Spleen (tissue), 11 donors: Measurements from ENCODE around the gene PP2D1. TPM values are rescaled to one million over a fixed set of nuclear protein-coding genes. Genes with fewer than 3 reads are reported as not detected.
"Not testable (repeated sequence)": the region's sequence is repeated elsewhere in the genome, so short reads cannot be mapped to it uniquely, and the experiment has no call there.

Experiments
- DNase-seq: peaks from one replicate; pipeline ENCODE4 v3.0.0-alpha.2; 2020
- H3K27ac ChIP-seq, 8 donors: fragments of 200-600 bp; sonication (generic) in 7 of 8; 1 replicate in 4 of 8; 2 replicates in 4 of 8; pipeline versions ENCODE4 v1.5.0 to v1.8.0; 2016 to 2021; ENCODE audit warnings: inconsistent platforms in 4 of 8, mild to moderate bottlenecking in 4 of 8, moderate library complexity in 1 of 8
- H3K27me3 ChIP-seq, 7 donors: fragments of 200-600 bp; sonication (generic) in 6 of 7; replicated peaks in 1 of 7; 1 replicate in 4 of 7; 2 replicates in 3 of 7; pipeline versions ENCODE4 v1.5.0 to v1.8.0; 2016 to 2021; ENCODE audit warnings: inconsistent platforms in 3 of 7, mild to moderate bottlenecking in 1 of 7
- H3K36me3 ChIP-seq, 6 donors: fragments of 200-600 bp; sonication (generic) in 5 of 6; 1 replicate in 4 of 6; 2 replicates in 2 of 6; pipeline versions ENCODE4 v1.5.0 to v1.8.0; 2016 to 2021; ENCODE audit warnings: inconsistent platforms in 2 of 6
- H3K4me1 ChIP-seq, 6 donors: fragments of 200-600 bp; sonication (generic) in 5 of 6; 1 replicate in 3 of 6; 2 replicates in 3 of 6; pipeline versions ENCODE4 v1.5.0 to v1.8.0; 2016 to 2021; ENCODE audit warnings: inconsistent platforms in 3 of 6
- H3K4me3 ChIP-seq, 8 donors: fragments of 200-600 bp; sonication (generic) in 7 of 8; 1 replicate in 4 of 8; 2 replicates in 4 of 8; pipeline versions ENCODE4 v1.5.0 to v1.8.0; 2016 to 2021; ENCODE audit warnings: inconsistent platforms in 4 of 8, mild to moderate bottlenecking in 4 of 8, moderate library complexity in 2 of 8
- H3K9me3 ChIP-seq, 8 donors: fragments of 200-600 bp; sonication (generic) in 7 of 8; 1 replicate in 4 of 8; 2 replicates in 4 of 8; pipeline versions ENCODE4 v1.5.0 to v1.8.0; 2016 to 2021; ENCODE audit warnings: inconsistent platforms in 4 of 8
- CTCF ChIP-seq, 11 experiments: fragments of 200-600 bp in 7 of 11; fragments of 450-650 bp in 4 of 11; sonication (generic) in 4 of 11; IDR thresholded peaks in 8 of 11; conservative IDR thresholded peaks in 3 of 11; 1 replicate in 7 of 11; 2 replicates in 4 of 11; pipeline versions ENCODE4 v1.4.0 to v1.8.0; 2016 to 2021; ENCODE audit warnings: antibody characterized with exemption in 11 of 11, inconsistent platforms in 4 of 11, mild to moderate bottlenecking in 1 of 11
- POLR2A ChIP-seq, 3 donors: fragments of 450-650 bp; IDR thresholded peaks; one replicate each; pipeline ENCODE4 v1.5.1; 2017; ENCODE audit warnings: antibody characterized with exemption in 3 of 3, mild to moderate bottlenecking in 1 of 3
- POLR2AphosphoS5 ChIP-seq, 3 donors: sonication (generic); formaldehyde crosslinking; IDR thresholded peaks; one replicate each; pipeline ENCODE4 v1.5.1; 2017; ENCODE audit warnings: antibody characterized with exemption in 3 of 3
- WGBS, 5 donors: extraction: QIAGEN DNeasy Blood & Tissue Kit in 3 of 5; methylation state at CpG; one replicate each; pipeline versions ENCODE4 v1.1.5 to v1.1.7; 2013 to 2018; 5-methylcytosine and 5-hydroxymethylcytosine counted together
- intact Hi-C: fragments of 100-400 bp; cut with DNase I; formaldehyde crosslinking; loops from one replicate; pipeline ENCODE4 v1.15.0; 2023; ENCODE audit warnings: low total_unique reads
- polyA plus RNA-seq, 3 donors: library from polyadenylated mRNA; stranded (reverse); fragments of 200-250 nt; gene quantifications; one replicate each; pipeline ENCODE4 v1.2.1, GENCODE V29; 2013
- total RNA-seq, 7 donors: library from RNA; depleted of rRNA in 3 of 7; stranded (reverse); fragments of >200 nt in 3 of 7; fragmentation: NEBNext Ultra II Directional in 4 of 7; extraction: Animal tissue kit (Norgen Biotek cat#: 25700) in 4 of 7; gene quantifications; one replicate each; pipeline versions ENCODE4 v1.1.0 to v1.2.1, GENCODE V29; 2016 to 2021
- donor health status: healthy with polysubstance abuse.
- donor health status: DM: no; HTN: no; CAD: no; lungs with moderate emphysema.
- donor health status: DM: no; HTN: no; CAD: no.
- donor health status: Bipolar disorder and iron deficiency.
- donor health status: healthy.
- donor health status: DM: no; HTN: no; CAD: no.
- donor health status: DM: yes; HTN: yes; CAD: no.

The PP2D1 gene
- total and polyA plus RNA-seq, 10 donors: not detected

- no peaks in the 10 kb centered on the region for H3K27me3 ChIP-seq
- peaks cover 0 to 4% (median 0%) of the 10 kb centered on the region in 8 donors for H3K9me3 ChIP-seq
- WGBS, 5 donors: 72 to 86% (median 81%) methylated on average over 3 of the region's 3 CpGs
- H3K36me3 ChIP-seq: no peaks in the 10 kb centered on the region
- H3K4me1 ChIP-seq: no peaks in the 10 kb centered on the region
- intact Hi-C loops: no loop called here
- TF ChIP-seq CTCF (IDR thresholded peaks at IDR 0.05 in 8 of 11, conservative IDR thresholded peaks at IDR 0.05 in 3 of 11): no peak
- TF ChIP-seq POLR2AphosphoS5 (IDR thresholded peaks at IDR 0.05): no peak
- TF ChIP-seq POLR2A (IDR thresholded peaks at IDR 0.05): no peak
- H3K27ac ChIP-seq: no peak overlapping the region
- H3K4me3 ChIP-seq: no peak overlapping the region
- DNase-seq: no peak
Measured at GRCh38 chr3:20001932-20002331, 10.1 kb downstream of the PP2D1 start.

- DNase-seq: no peak
- no peaks in the 10 kb centered on the region for H3K4me1 ChIP-seq
- H3K27me3 ChIP-seq: no peaks in the 10 kb centered on the region
- H3K36me3 ChIP-seq: no peaks in the 10 kb centered on the region
- no peak overlapping the region for H3K27ac ChIP-seq
- 78 to 93% (median 92%) methylated on average over 4 of the region's 4 CpGs for WGBS, 5 donors
- TF ChIP-seq POLR2AphosphoS5 (IDR thresholded peaks at IDR 0.05): no peak
- TF ChIP-seq POLR2A (IDR thresholded peaks at IDR 0.05): no peak
- TF ChIP-seq CTCF (IDR thresholded peaks at IDR 0.05 in 8 of 11, conservative IDR thresholded peaks at IDR 0.05 in 3 of 11): no peak
- intact Hi-C loops: no loop called here
- peaks cover 0 to 4% (median 0%) of the 10 kb centered on the region in 8 donors for H3K9me3 ChIP-seq
- no peak overlapping the region for H3K4me3 ChIP-seq
Measured at GRCh38 chr3:19997502-19997901, 14.6 kb downstream of the PP2D1 start.

- no peak for DNase-seq
- Histone ChIP-seq H3K4me3 (no peak overlapping the region), H3K36me3 (no peaks in the 10 kb centered on the region), H3K4me1 (no peaks in the 10 kb centered on the region), H3K27me3 (no peaks in the 10 kb centered on the region), H3K27ac (no peak overlapping the region), H3K9me3 (peaks cover 0 to 4% (median 0%) of the 10 kb centered on the region in 8 donors)
- TF ChIP-seq CTCF (IDR thresholded peaks at IDR 0.05 in 8 of 11, conservative IDR thresholded peaks at IDR 0.05 in 3 of 11) (no peak), POLR2AphosphoS5 (IDR thresholded peaks at IDR 0.05) (no peak), POLR2A (IDR thresholded peaks at IDR 0.05) (no peak)
- intact Hi-C loops: no loop called here
- WGBS, 5 donors: 87 to 97% (median 92%) methylated on average over 2 of the region's 2 CpGs
Measured at GRCh38 chr3:19994796-19995195, 17.3 kb downstream of the PP2D1 start.

GRCh38 chr3:19988904-19989303 is 23.2 kb downstream of the PP2D1 start:
- Histone ChIP-seq H3K9me3 (peaks cover 0 to 10% (median 0%) of the 10 kb centered on the region in 8 donors), H3K36me3 (peaks cover 0 to 30% (median 12%) of the 10 kb centered on the region in 6 donors)
- intact Hi-C loops, H3K27me3 ChIP-seq, DNase-seq, H3K27ac ChIP-seq, H3K4me3 ChIP-seq, H3K4me1 ChIP-seq: not testable (repeated sequence)
- WGBS, 5 donors: 94 to 99% (median 98%) methylated on average over 8 of the region's 8 CpGs

- TF ChIP-seq POLR2A (IDR thresholded peaks at IDR 0.05) (no peak), POLR2AphosphoS5 (IDR thresholded peaks at IDR 0.05) (no peak), CTCF (IDR thresholded peaks at IDR 0.05 in 8 of 11, conservative IDR thresholded peaks at IDR 0.05 in 3 of 11) (no peak)
- 66 to 87% (median 78%) methylated on average over 3 of the region's 3 CpGs for WGBS, 5 donors
- no peak overlapping the region for H3K27ac ChIP-seq
- no peaks in the 10 kb centered on the region for H3K9me3 ChIP-seq
- H3K4me3 ChIP-seq: no peak overlapping the region
- H3K4me1 ChIP-seq: peaks cover 0 to 42% (median 14%) of the 10 kb centered on the region in 6 donors
- H3K36me3 ChIP-seq: peaks cover 0 to 70% (median 32%) of the 10 kb centered on the region in 6 donors
- DNase-seq: no peak
- intact Hi-C loops: no loop called here
- no peaks in the 10 kb centered on the region for H3K27me3 ChIP-seq
Measured at GRCh38 chr3:19972054-19972453, 40.0 kb downstream of the PP2D1 start.
